Mucosa of stomach (tissue), 1 donor: ENCODE data around the gene DVL1.

ENCODE experiments used
- H3K27me3 ChIP-seq: one replicate; pipeline ENCODE4 v1.7.0; 2013; ENCODE audit warnings: mild to moderate bottlenecking, low read length; ENCODE audit not compliant: control insufficient read depth, insufficient read depth
- H3K36me3 ChIP-seq: one replicate; pipeline ENCODE4 v1.7.0; 2013; ENCODE audit warnings: low read length; ENCODE audit not compliant: control insufficient read depth, insufficient read depth
- H3K4me1 ChIP-seq: one replicate; pipeline ENCODE4 v1.7.0; 2013; ENCODE audit warnings: mild to moderate bottlenecking, low read length; ENCODE audit not compliant: control insufficient read depth, insufficient read depth
- H3K4me3 ChIP-seq: one replicate; pipeline ENCODE4 v1.7.0; 2013; ENCODE audit warnings: low read length
- H3K9ac ChIP-seq: one replicate; pipeline ENCODE4 v1.7.0; 2013; ENCODE audit warnings: mild to moderate bottlenecking, low read length, moderate library complexity
- H3K9me3 ChIP-seq: one replicate; pipeline ENCODE4 v1.7.0; 2013; ENCODE audit warnings: mild to moderate bottlenecking, low read length, moderate library complexity; ENCODE audit not compliant: control insufficient read depth
- donor health status: Pancreatic carcinoma.

The DVL1 gene

DNA sequence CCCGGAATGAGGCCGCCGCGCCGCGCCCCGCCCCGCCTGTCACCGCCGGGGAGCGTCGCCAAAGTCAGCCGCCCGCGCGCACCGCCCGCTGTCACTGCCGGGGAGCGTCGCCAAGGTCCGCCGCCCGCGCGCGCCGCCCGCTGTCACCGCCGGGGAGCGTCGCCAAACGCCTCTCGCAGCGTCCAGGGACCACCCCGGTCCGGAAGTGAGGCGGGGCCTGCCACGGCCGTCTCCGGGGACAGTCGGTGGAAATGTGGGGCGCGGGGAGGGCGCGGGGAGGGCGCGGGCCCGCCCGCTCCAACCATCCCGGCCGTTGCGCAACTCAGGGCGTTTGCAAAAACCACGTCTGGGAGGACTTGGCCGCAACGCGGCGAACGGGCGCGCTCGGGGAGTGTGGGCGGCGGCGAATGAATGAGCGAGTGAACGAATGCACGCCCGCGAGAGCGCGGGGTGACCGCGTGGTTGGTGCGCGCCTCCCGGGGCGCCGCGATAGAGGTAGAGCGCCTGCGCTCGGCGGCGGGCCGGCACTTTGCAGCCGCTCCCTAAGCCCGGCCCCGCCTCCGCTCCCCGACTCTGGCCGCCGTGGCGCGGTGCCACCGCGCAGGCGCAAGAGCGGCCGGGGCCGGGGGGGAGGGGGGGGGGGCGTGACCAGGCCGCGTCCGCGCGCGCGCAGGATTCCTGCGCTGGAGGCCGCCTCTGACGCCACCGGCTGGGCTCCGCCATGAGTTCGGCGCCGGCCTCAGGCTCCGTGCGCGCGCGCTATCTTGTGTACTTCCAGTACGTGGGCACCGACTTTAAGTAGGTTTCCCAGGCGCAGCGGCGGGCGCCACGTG is 41.1 kb downstream of the DVL1 start, which contains the start of the genes ACAP3 and PUSL1:
Gene ACAP3 (minus strand): TSS at position 8 of the 833 bp plus-strand sequence. CDS start 115 bp downstream, outside the sequence.
Gene PUSL1 (plus strand): TSS at position 675 of the 833 bp plus-strand sequence. CDS start 47 bp downstream, at position 722.
- Histone ChIP-seq H3K9me3 (no peaks in the 10 kb centered on the region), H3K9ac (peak within 1 kb of the TSS; percentile 61), H3K27me3 (no peaks in the 10 kb centered on the region), H3K36me3 (peaks cover 8% of the 10 kb centered on the region), H3K4me1 (peaks cover 47% of the 10 kb centered on the region), H3K4me3 (peak within 1 kb of the TSS; percentile 54)

DNA sequence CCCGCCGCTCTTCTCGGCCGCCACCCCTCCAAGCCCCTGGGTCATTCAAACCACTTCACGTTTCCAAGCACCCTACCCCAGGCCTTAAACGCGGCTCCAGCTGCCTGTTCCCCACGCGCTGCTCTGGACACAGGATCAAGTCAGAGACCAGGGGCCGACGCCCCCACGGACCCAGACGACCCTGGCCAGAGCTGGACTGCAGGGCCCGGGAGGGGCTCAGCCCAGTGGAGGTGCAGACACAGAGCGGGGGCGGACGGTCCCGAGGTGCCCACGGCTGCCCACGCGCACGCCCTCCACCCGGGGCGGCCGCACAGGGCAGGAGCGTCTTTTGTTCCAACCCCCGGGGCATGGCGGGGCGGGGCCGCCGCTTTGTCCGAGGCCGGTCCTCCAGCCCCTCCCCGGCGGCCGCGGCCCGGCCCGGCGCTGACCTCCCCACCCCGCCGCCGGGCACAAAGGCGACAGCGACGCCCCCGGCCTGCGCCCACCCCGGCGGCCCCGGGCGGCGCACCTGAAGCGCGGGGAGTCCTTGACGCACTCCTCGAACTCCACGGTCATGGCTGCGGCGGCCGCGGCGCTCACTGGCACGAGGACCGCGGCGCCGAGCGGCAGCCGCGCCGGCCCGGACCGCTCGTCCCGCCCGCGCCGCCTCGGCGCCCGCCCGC is 41.8 kb downstream of the DVL1 start:
- Histone ChIP-seq H3K9me3 (no peaks in the 10 kb centered on the region), H3K9ac (peak overlapping the region; percentile 55), H3K4me3 (peak overlapping the region; percentile 54), H3K36me3 (peaks cover 8% of the 10 kb centered on the region), H3K27me3 (no peaks in the 10 kb centered on the region), H3K4me1 (peaks cover 49% of the 10 kb centered on the region)

DNA sequence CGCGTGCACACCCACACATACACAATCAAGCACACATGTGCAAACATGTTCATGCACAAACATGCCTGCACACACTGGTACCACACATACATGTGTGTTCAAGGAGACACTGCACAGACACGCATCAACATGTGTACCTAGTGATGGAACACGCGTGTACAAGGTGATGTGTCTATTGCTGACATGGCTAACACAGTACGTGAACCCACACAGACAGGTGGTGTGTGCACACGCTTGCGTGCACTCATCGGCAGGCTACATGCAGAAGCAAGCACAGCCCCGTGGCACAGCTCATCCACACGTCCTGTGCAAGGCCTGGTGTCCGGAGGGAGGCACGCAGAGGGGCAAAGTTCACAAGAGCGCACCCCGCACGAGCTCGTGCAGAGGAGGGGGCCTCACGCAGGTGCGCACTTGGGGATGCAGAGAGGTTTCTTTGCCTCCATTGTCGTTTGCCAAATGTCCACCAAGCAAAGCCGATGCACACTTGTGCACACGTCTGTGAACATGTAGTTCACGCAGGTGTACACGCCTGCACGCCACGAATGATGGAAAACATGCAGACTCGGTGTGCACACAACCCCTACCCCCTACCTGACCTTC is 42.5 kb downstream of the DVL1 start:
- peaks cover 49% of the 10 kb centered on the region for H3K4me1 ChIP-seq
- peak overlapping the region; percentile 54 for H3K4me3 ChIP-seq
- H3K9me3 ChIP-seq: no peaks in the 10 kb centered on the region
- peaks cover 8% of the 10 kb centered on the region for H3K36me3 ChIP-seq
- no peaks in the 10 kb centered on the region for H3K27me3 ChIP-seq
- no peak overlapping the region for H3K9ac ChIP-seq

DNA sequence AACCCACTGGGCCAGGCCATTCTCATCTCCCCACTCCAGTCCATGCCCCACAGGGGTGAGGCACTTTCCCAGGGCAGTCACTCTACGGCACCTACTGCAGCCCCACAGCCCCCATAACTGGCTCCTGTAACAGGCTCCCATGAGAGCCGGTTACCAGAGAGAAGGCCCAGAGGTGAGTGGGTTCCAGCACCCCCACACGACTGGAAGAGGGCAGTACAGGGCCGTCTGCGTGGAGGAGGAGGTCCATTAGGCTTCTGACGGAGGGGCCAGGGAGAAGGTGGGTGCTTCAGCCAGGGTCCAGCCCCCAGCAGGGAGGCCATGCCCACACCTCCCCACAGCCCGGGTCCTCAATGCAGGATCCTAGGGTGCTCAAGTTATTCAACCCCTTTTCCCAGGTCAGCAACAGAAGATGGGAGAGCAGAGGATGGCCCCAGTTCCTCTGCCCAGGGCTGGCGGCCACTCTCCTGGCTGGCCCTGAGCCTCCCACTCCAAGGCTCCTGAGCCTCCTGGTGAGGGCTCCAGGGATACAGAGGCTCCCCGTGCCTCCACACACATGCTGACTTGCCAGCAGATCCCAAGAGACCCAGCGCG is 43.1 kb downstream of the DVL1 start:
- H3K36me3 ChIP-seq: peaks cover 3% of the 10 kb centered on the region
- H3K4me1 ChIP-seq: peaks cover 49% of the 10 kb centered on the region
- H3K9ac ChIP-seq: peak overlapping the region; percentile 28
- H3K4me3 ChIP-seq: peak overlapping the region; percentile 54
- H3K27me3 ChIP-seq: no peaks in the 10 kb centered on the region
- H3K9me3 ChIP-seq: no peaks in the 10 kb centered on the region

DNA sequence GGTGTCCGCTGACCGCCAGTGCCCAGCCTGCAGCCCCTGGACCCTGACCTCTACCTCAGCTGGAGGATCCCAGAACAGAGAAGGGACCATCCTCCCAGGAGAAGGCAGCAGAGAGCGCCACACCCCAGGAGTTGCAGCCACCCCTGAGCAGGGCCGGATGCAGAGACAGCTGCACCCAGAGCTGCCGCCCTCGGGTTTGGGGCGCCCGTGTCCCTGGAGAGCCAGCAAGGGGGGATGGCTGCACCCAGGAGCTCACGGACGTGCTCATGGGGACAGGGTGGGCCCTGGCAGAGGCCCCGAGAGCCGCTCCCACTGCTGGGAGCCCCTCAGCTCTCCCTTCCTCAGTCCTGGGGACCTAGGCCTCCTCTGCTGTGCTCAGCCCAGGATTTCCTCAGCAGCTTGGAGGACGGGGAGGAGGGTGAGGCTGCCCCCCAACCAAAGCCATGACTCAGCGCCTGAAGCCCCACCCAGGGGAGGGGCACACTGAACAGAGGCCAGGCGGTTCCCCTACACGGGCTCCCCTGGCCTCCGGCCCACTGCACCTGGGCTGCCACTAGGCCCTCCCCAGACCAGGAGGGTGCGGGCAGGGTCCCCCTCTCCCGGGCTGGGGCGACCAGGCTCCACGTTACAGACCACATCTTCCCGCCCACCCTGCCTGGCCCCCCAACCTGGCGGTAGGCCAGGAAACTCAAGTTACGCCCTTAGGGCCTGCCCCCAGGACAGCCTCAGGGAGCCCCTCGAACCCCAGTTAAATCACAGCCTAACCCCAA is 43.7 kb downstream of the DVL1 start:
- peak overlapping the region; percentile 55 for H3K9ac ChIP-seq
- no peaks in the 10 kb centered on the region for H3K27me3 ChIP-seq
- peaks cover 49% of the 10 kb centered on the region for H3K4me1 ChIP-seq
- no peaks in the 10 kb centered on the region for H3K36me3 ChIP-seq
- H3K9me3 ChIP-seq: no peaks in the 10 kb centered on the region
- peak overlapping the region; percentile 2 for H3K4me3 ChIP-seq

DNA sequence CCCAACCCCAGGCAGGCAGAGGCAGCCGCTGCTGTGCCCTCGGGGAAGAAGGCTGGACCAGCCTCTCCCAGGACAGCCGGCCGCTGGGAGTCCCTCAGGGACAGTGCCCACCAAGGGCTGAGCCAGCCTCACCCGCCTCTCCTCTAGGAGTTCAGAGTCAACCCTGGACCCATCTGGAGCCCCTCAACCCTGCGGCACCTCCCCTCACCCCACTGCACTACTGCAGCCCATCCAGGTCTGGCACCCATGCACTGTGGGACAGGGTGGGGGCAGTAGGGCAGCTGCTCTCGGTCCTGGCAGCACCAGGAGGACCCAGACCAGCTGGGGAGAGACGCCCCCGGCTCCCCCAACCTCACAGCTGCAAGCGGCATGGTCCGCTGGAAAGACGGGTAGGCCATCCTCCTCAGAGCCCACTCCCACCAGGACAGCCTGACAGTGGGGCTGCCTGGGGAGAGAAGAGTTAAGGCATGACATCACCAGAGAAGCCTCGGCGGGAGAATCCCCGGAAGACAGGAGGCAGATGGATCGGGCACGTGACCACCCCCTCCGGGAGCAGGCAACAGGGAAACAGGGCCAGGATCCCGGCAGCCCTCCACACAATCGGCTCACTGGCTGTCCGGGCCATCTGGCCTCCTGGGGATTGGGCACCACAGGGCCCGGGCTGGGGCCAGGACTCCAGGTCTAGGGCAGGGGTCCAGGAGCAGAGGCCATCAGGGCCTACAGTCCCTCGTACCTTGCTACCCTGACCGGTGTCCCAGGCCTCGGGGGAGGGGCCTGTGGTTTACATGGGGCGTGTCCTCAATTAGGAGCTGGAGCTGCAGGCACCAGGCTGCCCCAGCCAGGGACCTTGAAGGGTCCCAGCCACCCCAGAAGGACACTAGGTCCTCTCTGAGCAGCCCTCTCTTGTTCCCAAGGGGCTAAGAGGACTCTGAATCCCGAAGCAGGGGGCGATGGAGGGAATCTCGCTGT is 44.6 kb downstream of the DVL1 start:
- Histone ChIP-seq H3K4me1 (peaks cover 48% of the 10 kb centered on the region), H3K27me3 (no peaks in the 10 kb centered on the region), H3K9ac (peak overlapping the region; percentile 55), H3K9me3 (no peaks in the 10 kb centered on the region), H3K36me3 (no peaks in the 10 kb centered on the region), H3K4me3 (peak overlapping the region; percentile 2)

DNA sequence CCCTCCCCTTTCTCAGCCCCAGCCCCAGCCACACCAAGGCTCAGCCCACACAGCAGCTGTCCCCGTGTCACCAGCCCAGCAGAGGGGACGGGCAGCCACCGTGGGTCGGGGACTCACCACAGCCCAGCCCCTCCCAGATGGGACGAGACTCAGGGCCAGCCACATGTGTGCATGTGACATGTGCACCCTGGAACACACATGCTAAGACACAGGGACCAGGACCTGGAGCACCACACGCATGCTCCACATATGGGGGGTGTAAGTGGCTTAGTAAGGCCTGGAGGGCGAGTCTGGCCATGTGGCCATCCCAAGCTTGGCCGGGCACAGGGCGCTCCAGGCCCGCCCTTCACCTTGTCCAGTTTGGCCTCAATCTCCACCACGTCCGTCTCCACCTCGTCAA is 45.5 kb downstream of the DVL1 start:
- Histone ChIP-seq H3K27me3 (no peaks in the 10 kb centered on the region), H3K9me3 (no peaks in the 10 kb centered on the region), H3K4me3 (no peak overlapping the region), H3K4me1 (peaks cover 44% of the 10 kb centered on the region), H3K9ac (no peak overlapping the region), H3K36me3 (no peaks in the 10 kb centered on the region)

DNA sequence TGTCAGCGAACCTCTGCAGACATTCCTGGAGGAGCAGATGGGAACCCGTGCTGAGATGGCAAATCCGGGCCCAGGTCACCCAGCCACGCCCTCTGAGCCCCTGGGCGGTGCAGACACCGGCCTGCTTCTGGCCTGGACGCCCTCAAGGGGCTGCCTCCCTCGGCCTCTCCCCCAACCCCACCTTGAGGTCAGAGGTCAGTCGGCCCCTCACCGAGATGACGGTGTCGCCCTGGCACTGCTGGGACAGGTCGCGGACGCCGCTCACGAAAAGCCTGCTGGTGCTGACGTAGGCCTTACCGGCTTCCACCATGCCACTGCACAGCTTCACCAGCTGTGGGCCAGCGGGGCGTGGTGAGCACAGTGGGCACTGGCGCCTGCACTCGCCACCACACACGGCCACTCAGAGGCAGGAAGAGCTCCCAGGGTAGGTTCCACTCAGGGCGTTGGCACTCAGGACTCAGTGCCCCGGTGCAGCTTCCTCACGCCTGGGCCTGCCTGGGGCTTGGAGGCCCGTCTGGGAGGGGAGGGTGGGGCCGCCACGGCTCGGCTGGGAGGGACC is 46.2 kb downstream of the DVL1 start:
- H3K4me3 ChIP-seq: no peak overlapping the region
- peaks cover 44% of the 10 kb centered on the region for H3K4me1 ChIP-seq
- no peaks in the 10 kb centered on the region for H3K36me3 ChIP-seq
- H3K9me3 ChIP-seq: no peaks in the 10 kb centered on the region
- no peaks in the 10 kb centered on the region for H3K27me3 ChIP-seq
- no peak overlapping the region for H3K9ac ChIP-seq

DNA sequence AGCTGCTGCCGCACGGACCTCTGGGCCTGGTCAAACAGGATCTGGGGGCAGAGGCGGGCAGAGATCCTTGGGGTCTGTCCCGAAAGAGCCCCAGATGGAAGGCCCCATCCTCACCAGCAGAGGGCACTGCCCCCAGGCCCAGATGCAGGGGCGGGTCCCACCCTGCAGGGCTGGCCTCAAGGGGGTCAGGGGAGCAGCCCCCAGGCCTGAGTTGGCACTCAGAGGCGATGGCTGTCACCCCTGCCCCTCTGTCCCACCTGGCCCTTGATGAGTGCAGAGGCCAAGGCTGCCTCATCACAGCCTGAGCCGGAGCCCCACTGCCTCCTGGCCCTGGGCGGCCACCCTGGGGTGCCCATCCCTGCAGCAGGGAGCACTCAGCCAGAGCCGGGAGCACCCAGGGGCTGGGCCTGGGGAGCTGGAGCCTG is 47.2 kb downstream of the DVL1 start:
- Histone ChIP-seq H3K9ac (no peak overlapping the region), H3K36me3 (no peaks in the 10 kb centered on the region), H3K4me1 (peaks cover 42% of the 10 kb centered on the region), H3K4me3 (no peak overlapping the region), H3K27me3 (no peaks in the 10 kb centered on the region), H3K9me3 (no peaks in the 10 kb centered on the region)

DNA sequence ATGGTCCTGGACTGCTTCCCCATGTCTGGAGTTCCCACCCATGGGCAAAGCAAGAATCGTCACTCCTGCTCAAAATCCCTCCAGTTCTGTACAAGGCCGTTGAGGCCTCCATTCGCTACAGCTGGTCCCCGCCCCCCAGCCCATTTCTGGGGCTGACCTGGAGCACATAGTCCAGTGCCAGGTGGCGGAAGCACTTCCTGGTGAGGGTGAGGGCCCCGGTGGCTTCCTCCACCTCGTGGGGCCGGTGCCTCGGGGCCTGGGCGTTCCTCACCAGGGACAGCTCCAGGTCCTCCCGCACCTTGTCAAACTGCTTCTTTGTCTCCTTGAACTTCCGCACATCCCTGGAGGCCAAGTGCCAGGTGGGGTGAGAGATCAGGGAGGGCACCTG is 48.9 kb downstream of the DVL1 start:
- peaks cover 25% of the 10 kb centered on the region for H3K4me1 ChIP-seq
- H3K36me3 ChIP-seq: no peaks in the 10 kb centered on the region
- H3K27me3 ChIP-seq: no peaks in the 10 kb centered on the region
- H3K9ac ChIP-seq: no peak overlapping the region
- H3K4me3 ChIP-seq: no peak overlapping the region
- H3K9me3 ChIP-seq: no peaks in the 10 kb centered on the region
